ENCODE results near the gene MAGEB6. TPM values are rescaled to one million over a fixed set of nuclear protein-coding genes. Genes with fewer than 3 reads are reported as not detected.

Gene MAGEB6
- total RNA-seq, 4 donors from 2014 or later = not detected

DNA sequence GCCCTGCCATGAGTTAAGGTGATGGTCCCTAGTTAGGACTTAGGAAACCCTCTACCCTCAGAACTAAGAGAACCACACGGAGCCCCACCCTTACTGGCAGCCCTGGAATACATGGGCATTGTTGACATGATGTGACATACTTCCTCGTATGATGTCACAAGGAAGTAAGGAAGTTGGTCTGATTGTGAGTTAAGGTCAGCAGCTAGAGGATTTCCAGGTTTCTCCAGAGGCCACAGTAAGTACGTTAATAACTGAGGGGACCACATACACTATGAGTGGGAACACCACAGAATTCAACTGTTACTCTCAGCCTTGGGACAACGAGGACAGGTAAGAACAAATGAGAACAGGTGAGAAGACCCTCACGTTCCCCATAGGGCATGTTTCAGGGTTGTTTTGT, 23.6 kb downstream of the MAGEB6 start, which contains the start of gene MAGEB5:
MAGEB5 (plus strand) TSS at position 301 of the 400 bp plus-strand sequence. CDS start 1,133 bp downstream, outside the sequence.
- no peaks in the 10 kb centered on the region for H3K9me3 ChIP-seq
- no peak for TF ChIP-seq POLR2A (IDR thresholded peaks at IDR 0.05)
- TF ChIP-seq, protein P1, sequence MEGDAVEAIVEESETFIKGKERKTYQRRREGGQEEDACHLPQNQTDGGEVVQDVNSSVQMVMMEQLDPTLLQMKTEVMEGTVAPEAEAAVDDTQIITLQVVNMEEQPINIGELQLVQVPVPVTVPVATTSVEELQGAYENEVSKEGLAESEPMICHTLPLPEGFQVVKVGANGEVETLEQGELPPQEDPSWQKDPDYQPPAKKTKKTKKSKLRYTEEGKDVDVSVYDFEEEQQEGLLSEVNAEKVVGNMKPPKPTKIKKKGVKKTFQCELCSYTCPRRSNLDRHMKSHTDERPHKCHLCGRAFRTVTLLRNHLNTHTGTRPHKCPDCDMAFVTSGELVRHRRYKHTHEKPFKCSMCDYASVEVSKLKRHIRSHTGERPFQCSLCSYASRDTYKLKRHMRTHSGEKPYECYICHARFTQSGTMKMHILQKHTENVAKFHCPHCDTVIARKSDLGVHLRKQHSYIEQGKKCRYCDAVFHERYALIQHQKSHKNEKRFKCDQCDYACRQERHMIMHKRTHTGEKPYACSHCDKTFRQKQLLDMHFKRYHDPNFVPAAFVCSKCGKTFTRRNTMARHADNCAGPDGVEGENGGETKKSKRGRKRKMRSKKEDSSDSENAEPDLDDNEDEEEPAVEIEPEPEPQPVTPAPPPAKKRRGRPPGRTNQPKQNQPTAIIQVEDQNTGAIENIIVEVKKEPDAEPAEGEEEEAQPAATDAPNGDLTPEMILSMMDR (IDR thresholded peaks at IDR 0.05) = no peak
- no peak within 1 kb of the TSS for H3K4me3 ChIP-seq
- H3K27me3 ChIP-seq = no peaks in the 10 kb centered on the region
- WGBS, 2 donors = 29 to 65% methylated on average over 4 to 5 of the region's 5 CpGs
- H3K4me1 ChIP-seq = no peaks in the 10 kb centered on the region
- no peak within 1 kb of the TSS for H3K27ac ChIP-seq
- H3K36me3 ChIP-seq = no peaks in the 10 kb centered on the region
- DNase-seq = no peak
- intact Hi-C loops (cut with DNase I) = no loop called here

DNA sequence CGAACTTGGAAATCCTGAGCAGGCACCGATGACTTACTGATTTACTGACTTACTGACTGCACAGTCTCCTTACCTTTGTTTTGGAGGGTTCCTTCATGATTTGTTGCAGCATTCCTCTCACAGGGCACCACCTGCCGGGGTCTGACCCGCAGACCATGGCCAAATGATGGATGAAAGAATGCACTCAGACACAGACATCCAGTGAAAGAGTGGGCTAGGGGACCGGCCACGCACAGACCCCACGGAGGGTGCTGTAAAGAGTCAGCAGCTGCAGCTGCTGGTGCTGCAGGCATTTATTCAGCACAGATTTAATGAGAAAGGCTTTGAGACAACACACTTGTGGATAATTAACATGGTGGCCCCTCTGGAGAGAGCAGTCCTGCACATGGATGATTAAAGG, 27.1 kb downstream of the MAGEB6 start:
- H3K27ac ChIP-seq = no peak overlapping the region
- intact Hi-C loops (cut with DNase I) = no loop called here
- H3K9me3 ChIP-seq = no peaks in the 10 kb centered on the region
- no peak for DNase-seq
- H3K36me3 ChIP-seq = no peaks in the 10 kb centered on the region
- no peak for TF ChIP-seq POLR2A (IDR thresholded peaks at IDR 0.05)
- TF ChIP-seq, protein P1 (IDR thresholded peaks at IDR 0.05) = no peak
- WGBS, 2 donors = 75% methylated on average over 2 to 4 of the region's 7 CpGs
- H3K4me1 ChIP-seq = no peaks in the 10 kb centered on the region
- no peak overlapping the region for H3K4me3 ChIP-seq
- no peaks in the 10 kb centered on the region for H3K27me3 ChIP-seq

DNA sequence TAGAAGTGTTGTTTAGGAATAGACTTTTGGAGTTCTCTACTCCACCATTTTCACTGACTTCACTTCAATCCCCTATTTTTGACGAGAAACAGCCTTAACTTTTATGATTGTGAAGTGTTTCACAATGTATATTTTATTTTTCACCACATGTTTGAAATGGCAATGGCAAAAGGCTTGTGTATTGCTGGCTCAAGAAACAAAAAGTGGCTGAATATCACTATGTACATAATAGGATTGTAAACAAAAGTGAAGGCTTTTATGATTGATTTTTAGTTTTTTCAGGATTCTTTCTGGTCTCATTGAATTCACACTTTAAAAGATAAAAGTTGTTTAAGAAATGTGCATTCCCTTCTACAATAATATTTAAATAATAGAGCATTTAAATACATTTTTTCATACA, 41.9 kb downstream of the MAGEB6 start:
- H3K4me1 ChIP-seq = no peaks in the 10 kb centered on the region
- intact Hi-C loops (cut with DNase I) = no loop called here
- no peak for DNase-seq
- H3K36me3 ChIP-seq = no peaks in the 10 kb centered on the region
- H3K27me3 ChIP-seq = no peaks in the 10 kb centered on the region
- H3K27ac ChIP-seq = no peak overlapping the region
- no peaks in the 10 kb centered on the region for H3K9me3 ChIP-seq
- TF ChIP-seq POLR2A (IDR thresholded peaks at IDR 0.05) = no peak
- TF ChIP-seq, protein P1 (IDR thresholded peaks at IDR 0.05) = no peak
- no peak overlapping the region for H3K4me3 ChIP-seq
- WGBS, 2 donors = 27 to 43% methylated on average over 1 of the region's 1 CpG

Other genes starting within 250 kb of the MAGEB6 start
- not detected for gene MAGEB18, start 54.1 kb upstream of the MAGEB6 start, total RNA-seq
- not detected for gene MAGEB6B, start 31.8 kb upstream of the MAGEB6 start, total RNA-seq
- gene MAGEB5, start 23.7 kb downstream of the MAGEB6 start, total RNA-seq = not detected